Spleen (tissue), 7 donors: Measurements from ENCODE around the gene TMEM140.

Experiments used
- POLR2A ChIP-seq, 3 donors: fragments of 450-650 bp; IDR thresholded peaks; one replicate each; pipeline ENCODE4 v1.5.1; 2017; ENCODE audit warnings: antibody characterized with exemption in 3 of 3, mild to moderate bottlenecking in 1 of 3
- POLR2AphosphoS5 ChIP-seq, 3 donors: sonication (generic); formaldehyde crosslinking; IDR thresholded peaks; one replicate each; pipeline ENCODE4 v1.5.1; 2017; ENCODE audit warnings: antibody characterized with exemption in 3 of 3
- TF ChIP-seq, protein P1 (sequence below), 11 experiments: fragments of 200-600 bp in 7 of 11; fragments of 450-650 bp in 4 of 11; sonication (generic) in 4 of 11; IDR thresholded peaks in 8 of 11; conservative IDR thresholded peaks in 3 of 11; 1 replicate in 7 of 11; 2 replicates in 4 of 11; pipeline versions ENCODE4 v1.4.0 to v1.8.0; 2016 to 2021; ENCODE audit warnings: antibody characterized with exemption in 11 of 11, inconsistent platforms in 4 of 11, mild to moderate bottlenecking in 1 of 11
- donor health status: DM: no; HTN: no; CAD: no; lungs with moderate emphysema.
- donor health status: DM: no; HTN: no; CAD: no.
- donor health status: DM: no; HTN: no; CAD: no.

DNA sequence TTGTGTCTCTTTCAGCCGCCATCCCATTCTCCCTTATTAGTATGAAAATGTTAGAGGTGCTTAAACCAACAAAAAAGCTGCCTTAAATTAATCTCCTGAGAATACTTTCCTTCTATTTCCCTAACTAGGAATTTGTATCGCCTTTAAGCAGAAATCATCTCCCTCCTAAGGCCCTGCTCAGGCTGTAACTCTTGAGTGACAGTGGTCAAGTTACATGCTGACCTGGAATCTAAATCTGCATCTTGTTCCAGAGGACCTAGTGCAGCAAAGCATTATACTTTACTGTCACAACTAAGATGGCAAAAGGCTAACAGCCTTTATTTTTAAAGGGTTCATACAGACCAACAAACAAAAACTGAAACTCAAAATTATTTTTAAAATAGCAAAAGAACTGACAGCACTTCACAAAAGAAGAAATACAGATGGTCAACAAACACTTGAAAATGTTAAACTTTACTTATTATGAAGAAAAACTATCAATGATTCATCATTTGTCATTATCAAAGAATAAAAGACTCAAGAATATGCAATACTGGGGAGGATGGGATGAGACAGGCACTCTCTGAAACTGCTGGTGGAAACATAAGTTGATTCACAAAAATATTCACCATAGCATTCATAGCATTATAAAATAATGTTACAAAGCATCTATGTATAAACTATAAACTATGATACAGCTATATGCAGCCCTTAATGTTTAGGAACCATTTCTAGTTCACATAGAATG is 11.7 kb downstream of the TMEM140 start:
- TF ChIP-seq POLR2A (IDR thresholded peaks at IDR 0.05) (no peak), POLR2AphosphoS5 (IDR thresholded peaks at IDR 0.05) (peak in 1 of 3 donors; percentile 36)
- TF ChIP-seq, protein P1, sequence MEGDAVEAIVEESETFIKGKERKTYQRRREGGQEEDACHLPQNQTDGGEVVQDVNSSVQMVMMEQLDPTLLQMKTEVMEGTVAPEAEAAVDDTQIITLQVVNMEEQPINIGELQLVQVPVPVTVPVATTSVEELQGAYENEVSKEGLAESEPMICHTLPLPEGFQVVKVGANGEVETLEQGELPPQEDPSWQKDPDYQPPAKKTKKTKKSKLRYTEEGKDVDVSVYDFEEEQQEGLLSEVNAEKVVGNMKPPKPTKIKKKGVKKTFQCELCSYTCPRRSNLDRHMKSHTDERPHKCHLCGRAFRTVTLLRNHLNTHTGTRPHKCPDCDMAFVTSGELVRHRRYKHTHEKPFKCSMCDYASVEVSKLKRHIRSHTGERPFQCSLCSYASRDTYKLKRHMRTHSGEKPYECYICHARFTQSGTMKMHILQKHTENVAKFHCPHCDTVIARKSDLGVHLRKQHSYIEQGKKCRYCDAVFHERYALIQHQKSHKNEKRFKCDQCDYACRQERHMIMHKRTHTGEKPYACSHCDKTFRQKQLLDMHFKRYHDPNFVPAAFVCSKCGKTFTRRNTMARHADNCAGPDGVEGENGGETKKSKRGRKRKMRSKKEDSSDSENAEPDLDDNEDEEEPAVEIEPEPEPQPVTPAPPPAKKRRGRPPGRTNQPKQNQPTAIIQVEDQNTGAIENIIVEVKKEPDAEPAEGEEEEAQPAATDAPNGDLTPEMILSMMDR (IDR thresholded peaks at IDR 0.05 in 8 of 11, conservative IDR thresholded peaks at IDR 0.05 in 3 of 11) = no peak
